DND-41 (cell line): ENCODE measurements around the gene CALN1.
A peak's percentile ranks its signal among the peaks of the same experiment; 100 is the strongest.

Source experiments
- ATAC-seq: fragments of 200-7000 bp; cut with Tn5 transposase; 3 replicates; pipeline ENCODE4 v1.9.1; 2021; ENCODE audit warnings: low read depth; ENCODE audit not compliant: insufficient read depth
- DNase-seq: peaks from one replicate; pipeline ENCODE4 v3.0.0-alpha.2; 2020
- H2AFZ ChIP-seq: 2 replicates; pipeline ENCODE4 v1.6.0; 2012; ENCODE audit warnings: low read depth, low read length
- H3K27ac ChIP-seq: 2 replicates; pipeline ENCODE4 v1.5.1; 2012; ENCODE audit warnings: low read length, inconsistent platforms
- H3K27me3 ChIP-seq: fragments of 200-600 bp; sonication (generic); 2 replicates; pipeline ENCODE4 v1.6.0; 2012; ENCODE audit warnings: low read length, mild to moderate bottlenecking, inconsistent platforms; ENCODE audit not compliant: insufficient read depth, poor library complexity
- H3K36me3 ChIP-seq: 2 replicates; pipeline ENCODE4 v1.5.1; 2012; ENCODE audit warnings: low read length, inconsistent platforms; ENCODE audit not compliant: insufficient read depth
- H3K4me1 ChIP-seq: 2 replicates; pipeline ENCODE4 v1.5.1; 2012; ENCODE audit warnings: mild to moderate bottlenecking, low read length; ENCODE audit not compliant: insufficient read depth
- H3K4me2 ChIP-seq: 2 replicates; pipeline ENCODE4 v1.6.0; 2012; ENCODE audit warnings: mild to moderate bottlenecking, moderate library complexity, low read length, inconsistent platforms; ENCODE audit not compliant: insufficient read depth
- H3K4me3 ChIP-seq, 2 experiments: fragments of 200-600 bp in 1 of 2; shearing (Covaris generic) in 1 of 2; 2 replicates each; pipeline ENCODE4 v1.5.1; 2012 to 2016; ENCODE audit warnings: inconsistent platforms in 2 of 2, low read length in 2 of 2, mild to moderate bottlenecking in 2 of 2, low read depth in 1 of 2, moderate library complexity in 1 of 2
- H3K79me2 ChIP-seq: 2 replicates; pipeline ENCODE4 v1.6.0; 2012; ENCODE audit warnings: low read length, inconsistent platforms; ENCODE audit not compliant: insufficient read depth
- H3K9ac ChIP-seq: 2 replicates; pipeline ENCODE4 v1.6.0; 2012; ENCODE audit warnings: low read depth, mild to moderate bottlenecking, inconsistent platforms, low read length, moderate library complexity
- H3K9me3 ChIP-seq: 2 replicates; pipeline ENCODE4 v1.5.1; 2012; ENCODE audit warnings: low read length, moderate library complexity, mild to moderate bottlenecking, inconsistent platforms; ENCODE audit not compliant: insufficient read depth, severe bottlenecking
- H4K20me1 ChIP-seq: 2 replicates; pipeline ENCODE4 v1.6.0; 2012; ENCODE audit warnings: low read length; ENCODE audit not compliant: insufficient read depth
- CTCF ChIP-seq: IDR thresholded peaks from 2 replicates; pipeline ENCODE4 v1.5.1; 2012; ENCODE audit warnings: borderline replicate concordance, low read length, moderate library complexity, mild to moderate bottlenecking; ENCODE audit not compliant: poor library complexity, severe bottlenecking; ENCODE audit errors: extremely low read depth
- EZH2 ChIP-seq: IDR thresholded peaks from 3 replicates; pipeline ENCODE4 v1.6.1; 2012; ENCODE audit warnings: borderline replicate concordance, low read depth, mild to moderate bottlenecking, moderate library complexity, low read length, inconsistent platforms; ENCODE audit not compliant: severe bottlenecking

Gene CALN1

GRCh38 chr7:71987200-71987767 is 424.9 kb downstream of the CALN1 start:
- H3K4me3 ChIP-seq: no peak overlapping the region
- H3K27ac ChIP-seq: no peak overlapping the region; the same call in 1 of the 2 replicates
- ATAC-seq: no peak
- H3K36me3 ChIP-seq: no peaks in the 10 kb centered on the region
- peaks cover 36% of the 10 kb centered on the region for H3K4me1 ChIP-seq
- no peaks in the 10 kb centered on the region for H3K79me2 ChIP-seq
- DNase-seq: no peak
- H3K4me2 ChIP-seq: no peak overlapping the region
- no peak overlapping the region for H3K9ac ChIP-seq
- no peaks in the 10 kb centered on the region for H3K27me3 ChIP-seq
- 0 out of 2 replicates have a peak overlapping the region, but pooled peaks have one; percentile 12 for H2AFZ ChIP-seq
- no peak for TF ChIP-seq EZH2
- TF ChIP-seq CTCF: no peak
- H3K9me3 ChIP-seq: no peaks in the 10 kb centered on the region
- H4K20me1 ChIP-seq: no peaks in the 10 kb centered on the region

- no peak overlapping the region for H3K27ac ChIP-seq
- H3K4me1 ChIP-seq: peaks cover 26% of the 10 kb centered on the region
- no peak overlapping the region for H2AFZ ChIP-seq
- no peak overlapping the region for H3K4me3 ChIP-seq
- no peaks in the 10 kb centered on the region for H3K36me3 ChIP-seq
- no peaks in the 10 kb centered on the region for H3K9me3 ChIP-seq
- ATAC-seq (no peak), DNase-seq (no peak)
- no peaks in the 10 kb centered on the region for H4K20me1 ChIP-seq
- H3K9ac ChIP-seq: no peak overlapping the region
- no peaks in the 10 kb centered on the region for H3K79me2 ChIP-seq
- H3K27me3 ChIP-seq: no peaks in the 10 kb centered on the region
- no peak overlapping the region for H3K4me2 ChIP-seq
- TF ChIP-seq EZH2: no peak
- TF ChIP-seq CTCF: no peak
These were observed 427.8 kb downstream of the CALN1 start for GRCh38 chr7:71984348-71984747.

GRCh38 chr7:71982851-71983250 is 429.3 kb downstream of the CALN1 start:
- Histone ChIP-seq H2AFZ (peak overlapping the region; percentile 49), H3K36me3 (no peaks in the 10 kb centered on the region)
- no peak for ATAC-seq

More at GRCh38 chr7:71982851-71983250, 429.3 kb downstream of the CALN1 start:
- peak overlapping the region; percentile 29; the same call in 1 of the 2 replicates for H3K27ac ChIP-seq
- peaks cover 21% of the 10 kb centered on the region for H3K4me1 ChIP-seq
- H3K4me3 ChIP-seq: no peak overlapping the region
- H3K4me2 ChIP-seq: no peak overlapping the region
- no peaks in the 10 kb centered on the region for H3K79me2 ChIP-seq
- TF ChIP-seq CTCF: no peak
- TF ChIP-seq EZH2: no peak
- no peaks in the 10 kb centered on the region for H4K20me1 ChIP-seq
- no peak for DNase-seq
- H3K27me3 ChIP-seq: no peaks in the 10 kb centered on the region
- no peaks in the 10 kb centered on the region for H3K9me3 ChIP-seq
- H3K9ac ChIP-seq: no peak overlapping the region
